Liver (tissue), 9 donors: ENCODE measurements around the gene COL15A1. TPM values are rescaled to one million over a fixed set of nuclear protein-coding genes. Genes with fewer than 3 reads are reported as not detected.

Experiments used
- DNase-seq: peaks from one replicate; pipeline ENCODE4 v3.0.0-alpha.2; 2017; ENCODE audit warnings: low spot score
- H3K27ac ChIP-seq, 2 donors: one replicate each; pipeline ENCODE4 v1.7.0; 2013; ENCODE audit warnings: inconsistent platforms in 2 of 2, low read length in 2 of 2, control low read depth in 1 of 2, low read depth in 1 of 2, mild to moderate bottlenecking in 1 of 2
- H3K27me3 ChIP-seq, 4 donors: one replicate each; pipeline versions ENCODE4 v1.6.1 to v1.7.0; 2013; ENCODE audit warnings: low read length in 3 of 4, inconsistent platforms in 1 of 4, mild to moderate bottlenecking in 1 of 4, moderate library complexity in 1 of 4; ENCODE audit not compliant: control insufficient read depth in 4 of 4, insufficient read depth in 4 of 4
- H3K36me3 ChIP-seq, 4 donors: one replicate each; pipeline versions ENCODE4 v1.6.1 to v1.7.0; 2013; ENCODE audit warnings: low read length in 3 of 4, mild to moderate bottlenecking in 3 of 4, low read depth in 1 of 4, moderate library complexity in 1 of 4; ENCODE audit not compliant: control insufficient read depth in 4 of 4, insufficient read depth in 3 of 4
- H3K4me1 ChIP-seq, 4 donors: one replicate each; pipeline versions ENCODE4 v1.6.1 to v1.7.0; 2013; ENCODE audit warnings: low read length in 3 of 4, mild to moderate bottlenecking in 3 of 4, moderate library complexity in 1 of 4; ENCODE audit not compliant: control insufficient read depth in 4 of 4, insufficient read depth in 4 of 4
- H3K4me3 ChIP-seq, 3 donors: one replicate each; pipeline versions ENCODE4 v1.6.1 to v1.7.0; 2013; ENCODE audit warnings: low read length in 3 of 3, control low read depth in 1 of 3, low read depth in 1 of 3, mild to moderate bottlenecking in 1 of 3
- H3K9ac ChIP-seq, 2 donors: one replicate each; pipeline ENCODE4 v1.7.0; 2013; ENCODE audit warnings: low read length in 2 of 2, mild to moderate bottlenecking in 2 of 2, moderate library complexity in 2 of 2, control low read depth in 1 of 2, low read depth in 1 of 2
- H3K9me3 ChIP-seq, 4 donors: one replicate each; pipeline versions ENCODE4 v1.6.1 to v1.7.0; 2013; ENCODE audit warnings: low read length in 3 of 4; ENCODE audit not compliant: control insufficient read depth in 4 of 4
- ATF3 ChIP-seq: IDR thresholded peaks from 2 replicates; pipeline ENCODE4 v1.6.1; 2016; ENCODE audit warnings: antibody characterized with exemption
- CTCF ChIP-seq: fragments of 150-350 bp; IDR thresholded peaks from 2 replicates; pipeline ENCODE4 v1.5.1; 2017; ENCODE audit warnings: improper control_type of control experiment, low read depth, low read length; ENCODE audit not compliant: missing input control
- EGR1 ChIP-seq, 2 donors: IDR thresholded peaks; 2 replicates each; pipeline ENCODE4 v1.6.1; 2016 to 2018; ENCODE audit warnings: antibody characterized with exemption in 2 of 2, low read depth in 2 of 2
- FOXA1 ChIP-seq: IDR thresholded peaks from 2 replicates; pipeline ENCODE4 v1.6.1; 2016; ENCODE audit warnings: antibody characterized with exemption
- GABPA ChIP-seq, 2 donors: IDR thresholded peaks in 1 of 2; conservative IDR thresholded peaks in 1 of 2; 2 replicates each; pipeline ENCODE4 v1.6.1; 2016; ENCODE audit warnings: antibody characterized with exemption in 2 of 2, mild to moderate bottlenecking in 1 of 2, moderate library complexity in 1 of 2
- HNF4G ChIP-seq: IDR thresholded peaks from 2 replicates; pipeline ENCODE4 v1.6.1; 2016; ENCODE audit warnings: antibody characterized with exemption
- JUND ChIP-seq, 2 donors: IDR thresholded peaks; 2 replicates each; pipeline ENCODE4 v1.6.1; 2016; ENCODE audit warnings: antibody characterized with exemption in 2 of 2
- MAX ChIP-seq: IDR thresholded peaks from 2 replicates; pipeline ENCODE4 v1.6.1; 2016; ENCODE audit warnings: antibody characterized with exemption
- NR2F2 ChIP-seq: IDR thresholded peaks from 2 replicates; pipeline ENCODE4 v1.6.1; 2016; ENCODE audit warnings: antibody characterized with exemption
- RAD21 ChIP-seq, 2 donors: IDR thresholded peaks; 2 replicates each; pipeline ENCODE4 v1.6.1; 2016; ENCODE audit warnings: antibody characterized with exemption in 2 of 2, mild to moderate bottlenecking in 2 of 2
- REST ChIP-seq: IDR thresholded peaks from 2 replicates; pipeline ENCODE4 v1.6.1; 2016; ENCODE audit warnings: antibody characterized with exemption, mild to moderate bottlenecking
- TAF1 ChIP-seq: conservative IDR thresholded peaks from 2 replicates; pipeline ENCODE4 v1.6.1; 2016; ENCODE audit warnings: antibody characterized with exemption, mild to moderate bottlenecking
- YY1 ChIP-seq: IDR thresholded peaks from 2 replicates; pipeline ENCODE4 v1.6.1; 2016; ENCODE audit warnings: antibody characterized with exemption, mild to moderate bottlenecking
- WGBS: extraction: QIAGEN DNeasy Blood & Tissue Kit; methylation state at CpG from one replicate; pipeline ENCODE4 v1.1.7; 2013; 5-methylcytosine and 5-hydroxymethylcytosine counted together
- polyA plus RNA-seq, 2 donors: library from polyadenylated mRNA; stranded (reverse) in 1 of 2; unstranded in 1 of 2; fragments of 200-250 nt in 1 of 2; fragments of >200 nt in 1 of 2; fragmentation: Nextera tagmentation in 1 of 2; extraction: Ambion mirVana in 1 of 2; gene quantifications; one replicate each; pipeline versions ENCODE4 v1.2.1 to v1.2.3, GENCODE V29; 2013 to 2015
- total RNA-seq, 2 donors: library from RNA; depleted of rRNA; stranded (reverse); fragments of >200 nt; gene quantifications; one replicate each; pipeline ENCODE4 v1.2.3, GENCODE V29; 2014
- donor health status: healthy.
- donor health status: healthy.
- donor health status: healthy.
- donor health status: healthy.
- donor health status: healthy.

Gene COL15A1
- total and polyA plus RNA-seq, 4 donors = 0.10 to 0.42 (median 0.24) TPM

GRCh38 chr9:98944734-98945074 is 997 bp downstream of the COL15A1 start:
- Histone ChIP-seq H3K27ac (no peak overlapping the region), H3K9me3 (no peaks in the 10 kb centered on the region), H3K4me1 (peaks cover 5 to 8% (median 7%) of the 10 kb centered on the region in 4 donors), H3K4me3 (no peak overlapping the region), H3K36me3 (no peaks in the 10 kb centered on the region), H3K9ac (no peak overlapping the region), H3K27me3 (peaks cover 2 to 12% (median 8%) of the 10 kb centered on the region in 4 donors)
- no peak for TF ChIP-seq ATF3
- TF ChIP-seq RAD21 (IDR thresholded peaks at IDR 0.05) = no peak
- TF ChIP-seq JUND (IDR thresholded peaks at IDR 0.05) = no peak
- no peak for TF ChIP-seq REST
- TF ChIP-seq HNF4G = no peak
- TF ChIP-seq YY1 = no peak
- TF ChIP-seq GABPA (IDR thresholded peaks at IDR 0.05 in 1 of 2, conservative IDR thresholded peaks at IDR 0.05 in 1 of 2) = no peak
- TF ChIP-seq TAF1 = no peak
- no peak for TF ChIP-seq EGR1 (IDR thresholded peaks at IDR 0.05; ENCODE audit: low read depth in 2 of 2)
- no peak for DNase-seq
- WGBS = 36% methylated on average over 9 of the region's 9 CpGs

GRCh38 chr9:98949565-98949964 is 5.9 kb downstream of the COL15A1 start:
- Histone ChIP-seq H3K27ac (no peak overlapping the region), H3K36me3 (no peaks in the 10 kb centered on the region), H3K9me3 (no peaks in the 10 kb centered on the region), H3K4me3 (no peak overlapping the region), H3K27me3 (peaks cover 0 to 5% (median 2%) of the 10 kb centered on the region in 4 donors), H3K4me1 (peaks cover 0 to 1% (median 0%) of the 10 kb centered on the region in 4 donors), H3K9ac (no peak overlapping the region)
- no peak for DNase-seq
- no peak for TF ChIP-seq FOXA1
- TF ChIP-seq TAF1 = no peak
- TF ChIP-seq JUND (IDR thresholded peaks at IDR 0.05) = no peak
- no peak for TF ChIP-seq YY1
- no peak for TF ChIP-seq GABPA (IDR thresholded peaks at IDR 0.05 in 1 of 2, conservative IDR thresholded peaks at IDR 0.05 in 1 of 2)
- TF ChIP-seq RAD21 (IDR thresholded peaks at IDR 0.05) = no peak
- no peak for TF ChIP-seq CTCF
- TF ChIP-seq REST = no peak
- no peak for TF ChIP-seq MAX
- no peak for TF ChIP-seq EGR1 (IDR thresholded peaks at IDR 0.05; ENCODE audit: low read depth in 2 of 2)
- no peak for TF ChIP-seq NR2F2
